Astrocyte (in vitro differentiated cells and primary cell): ENCODE results near the gene RFX4.
"Not testable (repeated sequence)": the region's sequence is repeated elsewhere in the genome, so short reads cannot be mapped to it uniquely, and the experiment has no call there.

Experiments used
- CTCF ChIP-seq: IDR thresholded peaks from 2 replicates; pipeline ENCODE4 v1.5.1; 2011; ENCODE audit warnings: low read depth, mild to moderate bottlenecking, inconsistent platforms, low read length, moderate library complexity; ENCODE audit not compliant: insufficient read depth
- EZH2 ChIP-seq: IDR thresholded peaks from 2 replicates; pipeline ENCODE4 v1.6.1; 2012; ENCODE audit warnings: mild to moderate bottlenecking, low read length, inconsistent platforms; ENCODE audit not compliant: insufficient read depth

- TF ChIP-seq CTCF, EZH2: not testable (repeated sequence)
Measured at GRCh38 chr12:106620588-106620987, 37.8 kb downstream of the RFX4 start.
